Stimulated activated CD4-positive, alpha-beta T cell treated with anti-CD3 and anti-CD28 coated beads, Interleukin-4, amount 100 ng/mL, for 24 hours (primary cell): ENCODE measurements around the gene CELF4.

Source experiments
- DNase-seq: peaks from one replicate; pipeline ENCODE4 v3.0.0-alpha.2; 2020

CELF4 gene

GRCh38 chr18:37435150-37435867 lies 130.3 kb downstream of the CELF4 start:
- DNase-seq, result no peak

- DNase-seq, result no peak
Observed at GRCh38 chr18:37434161-37434860, 131.3 kb downstream of the CELF4 start.

DNA sequence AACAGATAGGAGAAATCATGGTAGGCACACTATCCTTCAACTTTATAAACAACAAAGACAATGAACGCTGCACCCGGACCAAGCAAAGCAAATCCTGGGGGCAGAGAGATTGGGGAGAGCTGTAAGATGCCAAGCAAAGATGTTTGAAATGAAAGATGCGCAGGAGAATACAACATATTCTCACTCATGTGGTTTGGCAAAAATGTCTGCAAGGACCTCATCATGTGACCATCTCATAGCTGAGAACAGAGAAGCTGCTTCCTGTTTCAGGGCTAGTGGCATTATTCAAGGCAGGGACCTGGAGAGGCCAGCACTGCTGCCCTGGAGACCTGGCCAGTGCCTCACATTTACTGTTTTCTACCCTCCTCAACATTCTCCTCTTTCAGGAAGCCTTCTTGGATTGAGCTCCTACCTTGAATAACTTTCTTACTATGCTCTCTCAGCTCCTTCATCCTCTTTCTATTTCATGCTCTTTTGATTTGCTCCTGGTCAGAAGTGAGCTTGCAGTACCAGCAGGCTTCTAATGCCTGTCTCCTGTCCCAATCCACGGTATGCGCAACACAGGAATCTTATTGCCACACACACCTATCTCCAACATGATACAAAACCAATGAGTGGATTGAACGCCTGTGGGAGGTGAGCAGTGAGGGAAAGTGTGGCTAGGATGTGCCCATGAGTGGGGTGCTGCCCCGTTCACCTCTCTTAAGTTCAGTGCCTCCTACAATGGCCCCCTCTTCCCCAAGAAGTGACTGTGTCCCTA lies 133.0 kb downstream of the CELF4 start:
- no peak for DNase-seq

DNA sequence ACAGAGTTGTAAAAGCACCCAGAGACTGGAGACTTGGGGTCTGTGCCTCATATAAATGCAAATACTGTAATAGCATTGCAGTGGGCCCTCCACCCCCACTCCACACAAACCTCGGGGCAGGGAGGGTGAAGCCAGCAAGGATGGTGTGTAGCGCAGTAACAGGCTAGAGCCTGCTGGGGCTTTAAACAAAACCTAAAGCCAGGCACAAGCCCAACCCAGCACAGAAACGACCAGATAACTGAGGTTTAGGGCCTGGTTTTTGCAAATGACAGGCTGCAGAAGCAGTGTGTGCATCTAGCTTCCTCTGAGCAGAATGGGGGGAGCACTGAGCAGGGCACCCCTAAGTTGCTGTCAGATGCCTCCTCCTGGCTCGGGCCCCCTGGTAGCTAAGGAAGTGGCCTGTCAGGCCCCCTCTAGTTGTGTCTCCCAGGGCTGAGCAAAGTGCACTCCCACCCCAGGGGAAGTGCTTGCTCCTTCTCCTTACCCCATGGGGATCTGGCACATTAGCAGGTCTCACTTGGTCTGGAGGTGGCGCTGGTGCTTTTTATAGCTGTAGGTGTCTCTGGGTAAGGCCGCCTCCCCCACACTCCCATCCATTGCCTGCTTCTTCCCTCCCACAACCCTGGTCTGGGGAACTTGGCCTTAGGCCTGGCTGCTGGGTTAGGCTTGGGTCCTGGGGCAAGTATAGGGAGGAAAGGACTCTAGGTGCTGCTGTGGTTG lies 135.1 kb downstream of the CELF4 start:
- DNase-seq, result no peak

DNA sequence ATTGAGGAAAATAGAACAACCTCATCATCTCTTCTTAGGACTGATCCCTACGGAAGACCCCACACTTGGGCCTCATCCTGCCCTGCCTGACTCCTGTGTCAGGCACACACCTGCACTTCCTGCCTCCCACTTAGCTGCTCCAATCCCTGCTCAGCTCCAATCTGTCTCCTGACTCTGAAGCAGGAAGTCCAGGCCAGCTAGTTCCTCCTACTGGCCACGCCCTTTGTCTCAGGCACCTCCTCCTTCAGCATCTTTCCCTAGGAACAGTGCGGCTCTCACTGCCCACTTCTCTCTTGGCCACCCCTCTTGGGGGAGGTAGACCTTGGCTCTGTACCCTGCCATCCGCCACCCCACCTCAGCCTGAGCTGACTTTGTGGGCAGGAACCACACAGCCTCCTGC lies 135.8 kb downstream of the CELF4 start:
- no peak for DNase-seq

DNA sequence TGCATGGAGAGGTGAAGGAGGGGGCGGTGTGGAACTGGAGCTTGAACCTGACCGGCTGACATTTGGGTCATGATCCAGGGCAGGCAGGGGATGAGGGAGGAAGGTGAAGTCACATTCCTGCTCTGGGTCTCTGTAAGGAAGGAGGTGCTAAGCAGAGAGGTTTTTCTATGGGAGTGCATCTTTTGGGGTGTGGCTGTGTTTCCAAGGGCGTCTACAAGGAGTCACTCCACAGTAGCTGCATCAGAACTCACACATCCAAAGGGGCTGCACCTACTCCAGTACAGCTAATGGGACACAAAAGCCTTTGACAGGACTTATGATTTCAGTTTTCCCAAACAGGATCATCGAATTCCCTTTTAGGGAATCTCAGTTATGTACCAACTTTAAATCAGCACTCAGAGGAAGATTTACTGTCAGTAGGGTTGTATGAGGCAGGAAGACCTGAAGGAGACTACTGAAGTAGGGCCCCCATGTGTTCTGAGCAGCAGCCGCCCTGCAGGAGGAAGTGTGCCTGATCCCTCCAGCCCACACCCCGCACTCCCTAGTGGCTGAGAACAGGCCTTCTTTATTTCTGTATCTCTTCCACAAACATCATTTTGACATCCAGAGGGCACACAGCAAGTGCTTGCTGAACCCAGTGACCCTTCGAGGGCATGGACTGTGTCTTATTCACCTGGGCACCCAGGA lies 137.2 kb downstream of the CELF4 start:
- no peak for DNase-seq

GRCh38 chr18:37426586-37426985 lies 139.0 kb downstream of the CELF4 start:
- no peak for DNase-seq

DNA sequence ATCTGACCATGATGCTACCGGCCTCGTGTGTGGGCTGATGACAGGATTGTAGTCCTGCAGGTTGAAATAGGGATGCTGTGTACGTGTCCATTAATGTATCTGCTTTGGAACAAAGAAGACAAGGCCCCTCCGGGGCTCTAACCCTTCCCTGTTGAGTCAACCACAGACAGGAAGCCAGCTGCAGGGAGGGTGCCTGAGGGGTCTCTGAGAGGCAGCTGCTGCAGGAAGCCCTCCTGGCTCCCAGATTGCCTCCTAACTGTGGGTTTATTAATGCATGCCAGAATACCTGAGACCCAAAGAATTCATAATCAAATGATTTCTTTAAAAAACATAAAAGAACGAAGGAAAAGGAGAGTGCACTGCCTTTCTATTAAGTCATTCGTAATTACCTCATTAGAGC lies 140.4 kb downstream of the CELF4 start:
- no peak for DNase-seq

- no peak for DNase-seq
Observed at GRCh38 chr18:37424507-37424906, 141.1 kb downstream of the CELF4 start.

DNA sequence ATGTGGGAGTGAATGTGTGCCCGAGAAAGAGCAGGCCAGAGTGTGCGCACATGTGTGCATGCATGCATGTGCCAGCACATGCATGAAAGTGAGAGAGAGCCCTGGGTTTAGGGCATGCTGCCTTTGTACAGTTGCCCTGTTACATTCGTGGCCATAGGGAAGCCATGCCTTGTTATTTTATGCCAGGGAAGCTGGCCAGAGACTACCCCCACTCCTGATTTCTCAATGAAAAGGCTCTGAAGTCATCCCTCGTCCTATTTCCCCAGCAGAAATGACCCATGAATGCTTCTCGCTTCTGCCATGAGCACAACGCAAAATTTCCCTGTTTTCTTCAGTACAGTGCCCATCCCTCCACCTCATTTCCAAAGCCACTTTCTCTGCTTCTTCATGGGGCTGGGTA lies 143.0 kb downstream of the CELF4 start:
- no peak for DNase-seq

GRCh38 chr18:37422116-37422515 lies 143.5 kb downstream of the CELF4 start:
- DNase-seq, result no peak

- DNase-seq, result no peak
Observed at GRCh38 chr18:37421341-37422077, 144.1 kb downstream of the CELF4 start.

DNA sequence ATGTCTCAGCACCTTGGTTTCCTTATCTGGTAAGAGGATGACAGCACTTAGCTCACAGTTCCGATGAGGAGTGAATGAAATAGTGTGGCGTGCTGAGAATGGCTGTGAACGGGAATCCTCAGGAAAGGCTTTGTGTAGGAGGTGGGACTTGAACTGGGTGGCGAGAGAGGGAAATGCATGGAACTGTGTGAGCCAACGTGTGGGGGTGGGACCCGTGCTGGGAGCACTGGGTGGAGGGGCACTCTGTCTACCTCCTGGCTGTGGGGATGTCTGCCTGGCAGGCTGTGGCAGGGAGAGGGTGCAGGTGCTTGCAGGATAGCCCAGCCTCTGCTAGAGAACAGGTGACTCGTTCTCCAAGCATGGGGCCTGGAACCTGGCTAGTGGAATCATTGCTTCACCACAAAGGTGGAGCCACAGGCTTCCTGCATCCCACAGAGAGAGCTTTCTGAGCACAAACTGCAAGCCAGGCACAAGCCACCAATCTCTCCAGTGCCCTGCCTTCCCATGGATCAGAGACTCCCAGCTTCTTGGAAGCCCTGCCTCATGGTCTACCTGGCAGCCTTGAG lies 145.2 kb downstream of the CELF4 start:
- no peak for DNase-seq

- DNase-seq, result no peak
Observed at GRCh38 chr18:37419866-37420265, 145.7 kb downstream of the CELF4 start.

DNA sequence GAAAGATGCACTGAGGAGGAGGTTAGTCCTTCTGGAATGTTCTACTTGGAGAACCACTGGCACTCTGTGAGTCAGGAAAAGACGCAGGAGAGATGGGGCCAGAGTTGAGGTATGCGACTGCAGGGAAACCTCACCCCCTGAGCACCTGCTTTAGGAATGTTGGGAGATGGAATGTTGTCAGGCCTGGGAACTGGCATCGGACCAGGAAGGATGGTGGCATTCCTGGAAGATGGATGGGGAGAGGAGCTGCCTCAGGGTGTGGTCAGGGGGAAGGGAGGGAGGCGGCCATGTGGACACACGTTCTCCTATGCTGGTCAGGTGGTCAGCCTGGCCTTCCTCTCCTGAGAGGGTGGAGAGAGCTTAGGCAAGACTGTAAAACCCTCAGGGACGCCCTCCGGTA lies 146.3 kb downstream of the CELF4 start:
- DNase-seq, result no peak

- no peak for DNase-seq
Observed at GRCh38 chr18:37414816-37415215, 150.8 kb downstream of the CELF4 start.

DNA sequence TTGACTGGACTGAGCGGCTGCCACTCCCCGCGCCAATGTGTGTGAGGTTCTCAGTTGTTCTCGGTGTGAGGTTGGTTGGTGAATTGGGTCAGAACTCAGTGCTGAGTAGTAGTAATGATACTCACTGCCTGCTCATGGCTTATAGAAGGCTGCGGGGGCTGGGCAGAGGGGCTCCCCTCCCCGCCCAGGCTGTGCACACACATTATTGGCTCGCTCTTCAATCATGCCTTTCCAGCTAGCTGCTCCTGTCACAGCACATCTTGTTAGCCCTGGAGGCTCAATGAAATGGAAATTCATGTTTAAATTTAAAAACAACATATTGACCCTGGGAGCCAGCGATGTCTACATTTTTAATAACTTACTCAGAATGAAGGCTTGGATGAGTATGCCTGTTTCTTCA lies 152.8 kb downstream of the CELF4 start:
- DNase-seq, result no peak

GRCh38 chr18:37412333-37412732 lies 153.3 kb downstream of the CELF4 start:
- no peak for DNase-seq

DNA sequence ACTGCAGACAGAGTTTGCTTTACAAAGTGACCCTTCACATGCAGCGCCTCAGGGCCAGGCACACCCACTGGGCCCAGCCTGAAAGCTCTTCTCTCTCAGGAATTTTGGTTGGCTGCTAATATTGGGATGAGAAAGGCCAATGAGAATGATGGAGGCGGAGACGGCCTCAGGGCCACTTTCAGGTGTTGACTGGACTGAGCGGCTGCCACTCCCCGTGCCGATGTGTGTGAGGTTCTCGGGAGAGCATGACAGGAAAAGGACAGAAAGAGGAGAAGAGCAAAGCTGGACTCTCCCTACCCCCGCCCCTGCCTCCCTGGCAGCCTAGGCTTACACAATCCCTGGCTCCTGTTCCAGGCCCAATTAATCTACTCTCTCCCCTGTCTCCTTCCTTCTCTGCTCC lies 155.7 kb downstream of the CELF4 start:
- DNase-seq, result no peak

DNA sequence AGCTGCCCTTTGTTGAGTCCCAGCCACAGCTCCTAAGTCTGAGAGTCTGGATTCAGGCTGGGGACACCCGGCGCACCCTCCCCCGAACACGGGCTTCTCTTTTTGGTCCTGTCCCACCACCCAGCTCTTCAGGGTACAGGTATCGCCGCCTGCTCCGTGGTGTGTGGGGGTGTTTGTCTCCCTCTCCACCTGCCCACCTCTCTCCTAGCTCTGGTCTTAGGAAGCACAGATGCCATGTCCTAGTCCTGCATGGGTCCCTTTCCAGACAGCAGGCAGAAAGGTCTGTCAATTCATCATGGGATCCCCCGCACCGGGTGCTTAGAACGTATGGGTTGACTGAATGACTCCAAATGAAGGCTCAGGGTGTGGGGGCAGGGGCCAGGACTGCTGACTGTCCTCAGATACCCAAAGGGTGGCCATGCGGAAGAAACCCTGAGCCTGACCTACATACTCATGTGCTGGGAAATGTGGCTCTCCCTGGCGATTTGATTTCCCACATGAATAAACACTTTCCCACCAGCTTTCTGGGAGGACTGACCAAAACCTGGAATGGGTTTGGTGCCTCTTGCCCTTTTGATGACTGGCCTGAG lies 156.8 kb downstream of the CELF4 start:
- DNase-seq, result no peak

DNA sequence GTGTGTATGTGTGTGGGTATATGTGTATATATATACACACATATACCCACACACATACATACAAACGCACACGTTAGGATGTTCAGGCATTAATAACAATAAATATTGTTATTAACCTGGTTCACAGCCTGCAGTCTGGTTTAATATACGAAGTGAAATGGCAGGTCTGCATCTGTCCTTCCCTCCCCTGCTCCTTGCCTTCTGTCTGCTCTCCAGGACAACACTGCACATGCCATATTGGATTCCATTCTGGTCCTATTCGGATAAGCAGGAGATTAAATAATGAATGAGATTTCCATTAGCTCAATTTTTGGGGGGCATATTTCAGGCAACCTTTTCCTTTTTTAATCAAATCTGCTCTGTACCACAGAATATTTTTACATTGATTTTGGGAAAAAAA lies 158.0 kb downstream of the CELF4 start:
- DNase-seq, result no peak
